Stimulated activated CD4-positive, alpha-beta T cell treated with anti-CD3 and anti-CD28 coated beads, TNF-alpha, amount 100 ng/mL, for 48 hours (primary cell): ENCODE results near the gene WTIP.
"Not testable (repeated sequence)": the region's sequence is repeated elsewhere in the genome, so short reads cannot be mapped to it uniquely, and the experiment has no call there.

Experiments
- DNase-seq, 3 donors: peaks; one replicate each; pipeline ENCODE4 v3.0.0-alpha.2; 2020; ENCODE audit warnings: low read depth in 3 of 3

WTIP gene

GRCh38 chr19:34503531-34504272, 22.1 kb downstream of the WTIP start:
- DNase-seq: no peak

DNA sequence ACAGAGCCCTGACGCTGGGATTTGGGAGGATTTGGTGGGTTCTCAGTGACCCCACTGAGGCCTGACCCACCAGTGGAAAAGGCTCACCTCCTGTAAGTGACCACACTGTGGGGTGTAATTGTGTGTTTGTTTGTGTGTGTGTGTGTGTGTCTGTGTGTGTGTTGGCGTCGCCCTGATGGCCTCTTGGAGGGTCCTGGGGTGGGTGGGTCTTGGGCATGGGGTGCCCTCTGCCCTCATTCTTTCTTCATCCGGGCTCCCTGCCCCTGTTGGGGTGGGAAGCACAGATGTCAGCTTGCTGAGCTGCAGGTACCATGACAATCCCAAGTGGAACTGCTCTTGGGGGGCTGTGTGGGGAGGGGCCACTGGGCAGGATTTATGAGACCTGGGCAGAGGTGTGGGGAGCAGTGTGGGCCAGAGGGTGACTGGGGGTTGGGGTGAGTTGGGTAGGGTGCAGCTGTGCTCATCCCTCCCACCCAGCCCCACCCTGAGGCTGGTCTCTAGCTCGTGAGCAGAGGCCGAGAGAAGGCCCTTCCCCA, 22.8 kb downstream of the WTIP start:
- DNase-seq: no peak

- DNase-seq: no peak
Observed at GRCh38 chr19:34504809-34505291, 23.3 kb downstream of the WTIP start.

DNA sequence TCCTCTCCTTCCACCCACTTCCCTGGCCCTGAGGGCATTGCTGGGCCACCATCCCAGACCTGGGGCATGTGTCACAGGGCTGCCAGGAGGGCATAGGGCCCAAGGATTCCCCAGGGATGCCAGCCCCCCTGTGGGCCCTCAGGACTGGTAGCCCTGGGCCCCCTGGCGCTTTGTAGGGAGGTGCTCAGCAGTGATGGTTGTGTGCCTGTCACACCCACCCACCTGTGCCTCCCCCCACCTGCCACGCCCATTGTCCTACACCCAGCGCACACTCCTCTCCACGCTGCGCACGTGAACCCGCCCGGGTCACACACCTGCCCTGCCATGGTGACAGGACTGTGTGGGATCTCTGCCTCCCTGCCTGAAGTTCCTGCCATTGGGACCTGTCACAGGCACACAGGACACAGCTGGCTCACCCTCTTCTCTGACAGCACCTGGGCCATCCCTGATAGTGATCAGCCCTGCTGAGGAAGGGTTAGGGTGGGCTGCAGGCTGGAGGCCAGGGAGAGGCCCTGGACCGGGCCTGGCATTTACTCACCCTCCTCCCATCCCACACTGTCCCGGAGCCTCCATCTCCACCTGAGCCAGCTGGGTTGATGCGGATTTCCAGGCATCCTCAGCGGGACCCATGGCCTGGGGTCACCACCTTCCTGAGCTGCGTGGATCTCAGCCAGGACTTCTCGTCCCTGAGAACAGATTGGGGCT, 23.9 kb downstream of the WTIP start:
- no peak for DNase-seq

- DNase-seq: no peak
Observed at GRCh38 chr19:34506026-34506370, 24.4 kb downstream of the WTIP start.

DNA sequence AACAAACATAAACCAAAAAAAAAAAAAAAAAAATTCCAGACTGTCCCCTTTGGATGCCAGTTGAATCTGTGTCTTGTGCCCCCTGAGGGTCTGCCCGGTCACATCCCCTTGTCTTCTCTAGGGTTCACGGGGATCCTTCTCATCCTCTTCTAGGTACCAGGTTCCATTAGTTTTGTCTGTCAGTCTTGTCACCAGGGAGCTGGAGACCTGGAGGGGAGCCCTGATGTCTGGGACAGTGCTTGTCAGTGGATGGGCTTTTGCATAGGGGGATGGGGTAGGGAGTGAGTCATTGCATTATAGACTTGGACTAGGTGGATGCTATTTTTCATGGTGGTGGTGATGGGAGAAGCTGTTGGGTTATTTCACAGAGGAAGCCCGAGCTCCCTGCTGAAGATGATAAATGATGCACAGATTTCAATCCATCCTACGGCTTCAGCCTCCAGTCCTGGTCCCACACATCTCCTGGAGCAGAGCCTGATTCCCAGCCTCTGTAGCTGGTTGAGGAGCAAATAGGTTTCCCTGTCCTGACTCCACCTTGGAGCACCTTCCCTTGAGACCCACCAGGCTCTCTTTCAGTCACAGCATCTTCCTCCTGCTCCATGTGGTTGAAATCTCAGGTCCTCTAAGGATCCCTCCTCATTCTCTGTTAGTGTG, 26.0 kb downstream of the WTIP start:
- no peak for DNase-seq

DNA sequence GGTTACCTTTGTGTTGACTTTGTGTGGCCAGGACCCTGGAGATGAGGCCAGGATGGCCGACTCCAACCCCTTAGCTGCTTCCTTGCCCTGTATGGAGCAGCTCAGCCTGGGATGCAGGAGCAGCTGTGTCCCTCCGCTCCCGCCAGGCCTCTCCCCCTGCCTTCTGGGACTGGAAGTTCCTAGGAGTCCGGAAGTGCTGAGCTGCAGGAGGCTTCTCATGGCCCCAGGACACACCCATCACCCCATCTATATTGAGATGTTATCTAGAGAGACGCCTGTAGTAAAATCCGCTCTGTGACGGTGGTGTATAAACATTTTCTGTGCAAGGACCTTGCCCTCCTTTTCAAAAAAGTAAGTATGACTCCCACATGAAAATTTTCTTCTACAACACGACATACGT, 27.0 kb downstream of the WTIP start:
- no peak for DNase-seq

DNA sequence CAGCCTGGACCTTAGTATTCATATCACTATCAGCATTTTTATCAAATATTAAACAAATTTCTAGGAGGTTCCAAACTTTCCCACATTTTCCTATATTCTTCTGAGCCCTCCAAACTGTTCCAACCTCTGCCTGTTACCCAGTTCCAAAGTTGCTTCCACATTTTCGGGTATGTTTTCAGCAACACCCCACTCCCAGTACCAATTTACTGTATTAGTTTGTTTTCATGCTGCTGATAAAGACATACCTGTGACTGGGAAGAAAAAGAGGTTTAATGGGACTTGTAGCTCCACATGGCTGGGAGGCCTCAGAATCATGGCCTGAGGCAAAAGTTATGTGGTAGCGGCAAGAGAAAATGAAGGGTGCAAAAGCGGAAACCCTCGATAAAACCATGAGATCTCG, 29.3 kb downstream of the WTIP start:
- DNase-seq: not testable (repeated sequence)

- DNase-seq: no peak
Observed at GRCh38 chr19:34512254-34512822, 30.8 kb downstream of the WTIP start.

DNA sequence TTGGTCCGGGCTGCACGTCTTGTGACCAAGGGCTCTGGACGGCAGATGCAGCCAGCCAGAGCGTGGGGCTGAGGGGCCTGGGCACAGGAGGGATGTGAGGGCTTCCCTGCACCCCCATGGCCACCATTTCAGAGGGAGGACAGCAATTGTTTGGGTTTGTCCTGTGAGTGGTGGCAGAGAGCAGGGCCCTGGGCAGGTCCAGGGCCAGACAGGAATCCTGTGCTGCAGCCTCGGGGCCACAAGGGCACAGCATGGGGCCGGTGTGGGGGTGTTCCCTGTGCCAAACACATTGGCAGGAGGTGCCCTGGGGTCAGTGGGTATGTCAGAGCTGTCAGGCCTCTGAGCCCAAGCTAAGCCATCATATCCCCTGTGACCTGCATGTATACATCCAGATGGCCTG, 32.2 kb downstream of the WTIP start:
- DNase-seq: no peak

GRCh38 chr19:34519602-34520001, 38.0 kb downstream of the WTIP start:
- DNase-seq: no peak

GRCh38 chr19:34523408-34523807, 41.9 kb downstream of the WTIP start:
- DNase-seq: no peak

- DNase-seq: no peak
Observed at GRCh38 chr19:34525001-34525400, 43.4 kb downstream of the WTIP start.

DNA sequence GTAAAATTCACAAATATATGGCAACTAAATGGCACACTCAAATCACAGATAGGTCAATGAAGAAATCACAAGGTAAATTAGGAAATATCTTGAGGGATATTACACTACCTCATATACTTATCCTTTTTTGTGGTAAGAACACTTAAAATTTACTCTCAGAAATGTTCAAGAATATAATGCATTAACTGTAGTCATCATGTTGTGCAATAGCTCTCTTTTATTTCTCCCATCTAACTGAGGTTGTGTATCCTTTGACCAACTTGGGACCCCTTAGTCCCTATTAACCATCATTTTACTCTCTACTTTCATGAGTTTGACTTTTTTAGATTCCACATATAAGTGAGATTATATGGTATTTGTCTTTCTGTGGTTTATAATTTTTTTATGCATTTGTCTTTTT, 52.6 kb downstream of the WTIP start:
- DNase-seq: no peak

DNA sequence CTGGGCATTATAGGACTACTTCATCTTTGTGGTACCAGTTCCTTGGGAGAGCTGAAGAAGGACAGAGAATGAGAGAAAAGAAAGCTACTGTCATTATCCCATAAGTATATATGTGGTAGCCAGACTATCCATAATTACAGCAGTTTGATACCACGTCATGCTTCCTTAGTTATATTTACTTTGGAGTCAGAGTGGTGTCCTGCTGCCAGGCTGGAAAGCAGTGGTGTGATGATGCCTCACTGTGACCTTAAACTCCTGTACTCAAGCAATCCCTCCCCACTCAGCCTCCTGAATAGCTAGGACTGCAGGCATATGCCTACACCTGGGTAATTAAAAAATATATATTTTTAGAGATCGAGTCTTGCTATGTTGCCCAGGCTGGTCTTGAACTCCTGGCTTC, 57.8 kb downstream of the WTIP start:
- DNase-seq: no peak

DNA sequence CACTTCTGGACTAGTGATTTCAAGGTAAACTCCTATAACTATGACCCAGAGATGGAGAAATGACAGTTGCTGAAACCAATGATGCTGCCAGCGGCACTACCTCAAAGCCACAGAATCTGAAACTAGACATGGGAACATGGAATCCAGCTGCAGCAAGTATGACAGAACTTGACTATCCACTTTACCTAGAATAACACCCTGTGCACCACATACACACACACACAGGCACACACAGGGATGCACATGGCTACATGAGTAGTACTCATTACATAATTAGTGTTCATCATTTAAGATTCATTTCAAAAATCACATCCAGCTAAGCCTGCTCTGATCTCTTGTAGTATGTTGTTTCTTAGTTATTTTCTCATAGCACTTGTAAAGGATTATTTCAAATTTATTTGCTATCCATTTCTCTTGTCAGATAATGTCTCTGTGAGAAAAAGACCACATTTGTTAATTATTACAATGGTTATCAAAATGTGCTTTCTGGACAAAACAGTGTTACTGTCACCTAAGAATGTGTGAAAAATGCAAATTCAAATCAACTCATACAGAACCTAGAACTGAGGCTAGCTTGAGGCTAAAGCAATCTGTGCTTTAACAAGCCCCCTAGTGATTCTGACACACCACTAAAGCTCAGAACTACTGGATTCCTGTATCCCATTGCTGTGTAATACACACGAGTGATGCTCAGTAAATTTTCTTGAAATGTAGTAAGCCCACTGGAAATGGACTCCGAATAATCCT, 59.4 kb downstream of the WTIP start:
- DNase-seq: no peak

GRCh38 chr19:34549833-34550232, 68.3 kb downstream of the WTIP start:
- no peak for DNase-seq

DNA sequence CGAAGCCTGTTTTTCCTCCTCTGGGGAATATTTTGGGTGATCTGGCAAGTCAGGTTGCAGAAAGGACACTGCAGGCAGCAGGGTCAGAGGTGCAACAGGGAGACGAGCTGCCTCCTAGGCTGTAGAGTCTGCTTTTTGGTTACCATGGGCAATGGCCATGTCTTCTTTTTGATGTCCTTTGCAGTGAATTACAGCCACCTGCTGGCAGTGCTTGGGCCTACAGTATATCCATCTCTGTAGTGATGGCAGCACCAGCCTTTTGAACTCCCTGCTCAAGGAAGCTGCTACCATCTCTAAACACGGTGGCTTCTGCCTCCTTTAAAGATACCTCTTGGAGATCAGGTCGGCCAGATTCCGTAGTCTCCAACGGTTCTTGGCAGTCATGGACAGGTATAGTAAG, 73.9 kb downstream of the WTIP start:
- DNase-seq: no peak

DNA sequence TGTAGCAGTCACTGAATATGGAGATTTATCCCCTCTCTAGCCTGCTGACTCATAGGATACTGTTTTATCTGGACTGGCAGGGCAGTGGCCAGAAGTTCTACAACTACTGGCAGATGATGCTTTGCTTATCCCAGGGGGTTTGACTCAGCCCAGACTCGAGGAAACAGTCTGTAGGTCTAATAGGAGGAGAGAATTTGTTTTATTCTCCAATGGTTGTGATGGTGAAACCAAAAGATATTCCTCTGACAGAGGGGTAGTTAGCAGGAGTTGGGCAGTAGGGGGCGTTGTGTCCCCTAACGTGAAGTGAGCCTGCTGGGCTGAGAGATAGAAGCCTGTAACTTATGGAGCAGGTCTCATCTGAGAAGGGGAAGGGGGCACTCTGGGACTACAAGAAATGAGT, 74.9 kb downstream of the WTIP start:
- peak in 1 of 3 donors; percentile 15 for DNase-seq

- DNase-seq: no peak
Observed at GRCh38 chr19:34559045-34559444, 77.5 kb downstream of the WTIP start.

DNA sequence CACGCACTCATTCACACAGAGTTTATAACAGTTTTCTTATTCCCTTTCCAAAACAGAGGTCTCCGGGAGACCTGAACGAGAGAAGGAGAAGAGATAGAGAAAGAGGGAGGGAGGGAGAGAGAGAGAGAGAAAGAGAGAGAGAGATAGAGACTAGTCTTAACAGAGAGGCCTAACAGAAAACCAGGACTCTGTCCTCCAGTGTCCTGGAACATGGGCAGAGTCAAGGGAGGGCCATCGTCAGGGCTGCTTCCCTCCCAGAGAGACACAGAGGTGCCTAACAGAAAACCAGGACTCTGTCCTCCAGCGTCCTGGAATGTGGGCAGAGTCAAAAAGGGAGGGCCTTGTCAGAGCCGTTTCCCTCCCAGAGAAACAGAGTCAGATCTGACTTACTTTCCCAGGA, 78.7 kb downstream of the WTIP start:
- DNase-seq: no peak
